HEK293 (cell line): ENCODE data around the gene IFT80.

Experiments used
- YY1 ChIP-seq: fragments of 450-650 bp; formaldehyde crosslinking; IDR thresholded peaks from 2 replicates; pipeline ENCODE4 v1.5.1; 2018; ENCODE audit warnings: missing biosample characterization, missing genetic modification characterization
- ZBTB17 ChIP-seq: fragments of 450-650 bp; formaldehyde crosslinking; IDR thresholded peaks from 2 replicates; pipeline ENCODE4 v1.5.1; 2016; ENCODE audit warnings: missing biosample characterization, missing genetic modification characterization
- ZNF510 ChIP-seq: fragments of 450-650 bp; formaldehyde crosslinking; IDR thresholded peaks from 2 replicates; pipeline ENCODE4 v1.5.1; 2018; ENCODE audit warnings: mild to moderate bottlenecking, missing genetic modification characterization, missing biosample characterization; ENCODE audit not compliant: insufficient replicate concordance

GRCh38 chr3:160393346-160394008 is 5.5 kb downstream of the IFT80 start:
- no peak for TF ChIP-seq ZBTB17
- no peak for TF ChIP-seq YY1 (tag by site-specific recombination)
- TF ChIP-seq ZNF510 (tag by site-specific recombination) = no peak
